GM12873 (cell line): ENCODE data around the gene GJA9.

Source experiments
- TF ChIP-seq, protein P1 (sequence below): IDR thresholded peaks from 2 replicates; pipeline ENCODE4 v1.5.1; 2012; ENCODE audit warnings: low read depth, mild to moderate bottlenecking, moderate library complexity, low read length, control low read depth; ENCODE audit not compliant: insufficient read depth; ENCODE audit errors: missing control alignments

The GJA9 gene

DNA sequence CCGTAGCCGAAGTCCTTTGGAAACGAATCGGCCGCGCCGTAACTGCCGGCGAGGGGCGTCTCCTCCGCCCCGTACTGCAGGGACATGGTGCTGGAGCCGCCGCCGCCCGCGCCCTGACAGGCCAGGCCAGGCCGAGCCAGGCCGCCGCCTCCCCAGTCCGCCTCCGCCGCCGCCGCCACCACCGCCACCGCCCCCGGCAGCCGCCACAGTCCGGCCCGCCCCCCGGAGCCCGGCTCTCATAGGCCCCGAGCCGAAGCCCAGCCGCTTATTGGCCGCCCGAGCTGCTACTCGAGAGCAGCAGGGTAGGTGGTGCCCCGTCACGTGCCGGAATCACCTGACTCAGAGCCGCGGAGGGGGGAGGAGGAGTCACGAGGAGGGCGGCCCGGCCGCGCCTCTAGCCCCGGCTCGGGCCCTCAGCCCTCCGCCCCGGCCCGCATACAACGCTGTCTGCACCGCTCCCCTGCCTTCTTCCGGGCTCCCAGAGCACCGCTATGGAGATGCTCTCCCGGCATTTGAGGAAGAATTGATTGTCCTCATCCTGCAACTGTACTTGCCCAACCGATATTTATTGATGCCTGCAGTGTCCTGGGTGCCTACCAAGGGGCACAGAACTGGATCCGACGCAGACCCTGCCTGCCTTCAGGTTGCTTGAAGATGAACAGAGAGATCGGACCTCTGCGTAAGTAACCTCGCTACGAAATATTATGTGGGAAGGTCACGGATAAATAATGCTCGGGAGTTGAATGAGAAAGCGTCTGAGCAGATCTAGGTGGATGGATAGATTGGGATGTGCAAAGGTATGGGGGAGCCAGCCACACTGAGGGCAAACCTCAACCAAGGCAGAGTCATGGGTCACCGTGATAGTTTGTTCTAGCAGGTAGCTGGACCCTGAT is 21.6 kb downstream of the GJA9 start, which contains the start of gene RRAGC:
TSS of gene RRAGC (minus strand) at position 212 of the 893 bp plus-strand sequence. CDS start at position 86, 126 bp downstream.
- TF ChIP-seq, protein P1, sequence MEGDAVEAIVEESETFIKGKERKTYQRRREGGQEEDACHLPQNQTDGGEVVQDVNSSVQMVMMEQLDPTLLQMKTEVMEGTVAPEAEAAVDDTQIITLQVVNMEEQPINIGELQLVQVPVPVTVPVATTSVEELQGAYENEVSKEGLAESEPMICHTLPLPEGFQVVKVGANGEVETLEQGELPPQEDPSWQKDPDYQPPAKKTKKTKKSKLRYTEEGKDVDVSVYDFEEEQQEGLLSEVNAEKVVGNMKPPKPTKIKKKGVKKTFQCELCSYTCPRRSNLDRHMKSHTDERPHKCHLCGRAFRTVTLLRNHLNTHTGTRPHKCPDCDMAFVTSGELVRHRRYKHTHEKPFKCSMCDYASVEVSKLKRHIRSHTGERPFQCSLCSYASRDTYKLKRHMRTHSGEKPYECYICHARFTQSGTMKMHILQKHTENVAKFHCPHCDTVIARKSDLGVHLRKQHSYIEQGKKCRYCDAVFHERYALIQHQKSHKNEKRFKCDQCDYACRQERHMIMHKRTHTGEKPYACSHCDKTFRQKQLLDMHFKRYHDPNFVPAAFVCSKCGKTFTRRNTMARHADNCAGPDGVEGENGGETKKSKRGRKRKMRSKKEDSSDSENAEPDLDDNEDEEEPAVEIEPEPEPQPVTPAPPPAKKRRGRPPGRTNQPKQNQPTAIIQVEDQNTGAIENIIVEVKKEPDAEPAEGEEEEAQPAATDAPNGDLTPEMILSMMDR: no peak

DNA sequence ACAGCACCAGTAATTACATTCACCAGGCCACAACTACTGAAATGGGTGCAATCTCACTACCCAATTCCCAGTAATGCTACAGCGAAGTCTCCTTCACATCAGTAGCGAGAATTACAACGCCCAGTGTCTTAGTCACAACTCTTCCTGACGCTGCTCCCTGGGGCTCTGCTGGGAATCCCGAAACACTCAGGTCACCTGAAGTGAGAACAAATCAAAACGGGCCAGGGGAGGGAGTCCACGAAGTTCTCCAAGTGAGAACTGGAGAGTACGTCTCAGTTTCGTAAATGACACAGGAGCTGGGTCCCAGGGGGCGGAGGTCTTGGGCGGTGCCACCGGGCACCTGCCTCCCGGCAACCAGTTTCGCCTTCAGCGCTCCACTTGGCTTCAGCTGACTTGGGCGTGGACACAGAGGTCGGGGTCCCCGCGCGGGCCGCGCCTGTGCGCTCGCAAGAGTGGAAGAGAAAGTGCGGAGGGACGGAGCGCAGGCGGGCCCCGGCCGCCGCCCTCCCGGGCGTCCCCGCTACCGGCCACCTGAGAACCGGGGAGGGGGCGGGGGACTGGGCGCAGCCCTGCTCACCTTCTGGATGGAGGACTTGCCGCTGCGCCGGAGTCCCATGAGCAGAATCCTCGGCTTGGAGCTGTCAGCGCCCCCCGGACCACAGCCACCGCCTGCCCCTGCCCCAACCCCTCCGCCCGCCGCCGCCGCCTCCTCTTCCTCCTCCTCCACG is 22.4 kb downstream of the GJA9 start:
- TF ChIP-seq, protein P1: no peak

DNA sequence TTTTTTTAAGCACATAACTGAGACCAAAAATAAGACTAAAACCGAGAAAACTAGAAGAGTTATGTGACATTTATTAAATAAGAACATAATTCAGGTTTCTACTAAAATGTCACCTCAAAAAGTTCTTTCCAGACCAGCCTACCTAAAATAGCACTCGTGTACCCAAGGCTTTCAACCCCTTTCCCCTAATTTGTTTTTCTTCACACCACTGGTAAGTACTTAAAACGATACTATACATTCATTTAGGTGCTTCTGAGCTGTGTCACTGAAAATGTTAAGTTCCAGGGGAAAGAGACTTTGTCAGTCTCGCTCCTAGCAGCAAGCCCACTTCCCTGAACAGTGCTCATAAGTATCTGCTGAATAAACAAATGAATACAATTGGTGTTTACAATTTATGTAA is 28.6 kb downstream of the GJA9 start:
- TF ChIP-seq, protein P1: no peak

DNA sequence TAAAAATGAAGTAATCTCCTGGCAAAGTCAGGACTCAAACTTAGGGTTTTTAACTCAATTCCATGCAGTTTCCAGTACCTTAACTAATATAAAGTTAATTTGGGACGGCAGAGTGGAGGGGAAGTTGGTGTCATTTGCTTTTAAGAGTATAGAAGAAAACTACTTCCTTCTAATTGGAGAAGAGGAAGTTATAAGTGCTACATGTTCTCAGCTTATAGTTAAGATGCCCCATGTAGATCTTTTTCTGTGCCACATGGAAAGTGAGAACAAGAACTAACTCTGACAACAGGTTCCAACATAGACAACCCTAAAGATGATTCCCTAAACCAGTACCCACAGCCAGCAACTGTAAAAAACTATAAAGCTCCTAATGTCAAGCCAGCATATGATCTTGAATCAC is 33.3 kb downstream of the GJA9 start:
- TF ChIP-seq, protein P1: no peak

DNA sequence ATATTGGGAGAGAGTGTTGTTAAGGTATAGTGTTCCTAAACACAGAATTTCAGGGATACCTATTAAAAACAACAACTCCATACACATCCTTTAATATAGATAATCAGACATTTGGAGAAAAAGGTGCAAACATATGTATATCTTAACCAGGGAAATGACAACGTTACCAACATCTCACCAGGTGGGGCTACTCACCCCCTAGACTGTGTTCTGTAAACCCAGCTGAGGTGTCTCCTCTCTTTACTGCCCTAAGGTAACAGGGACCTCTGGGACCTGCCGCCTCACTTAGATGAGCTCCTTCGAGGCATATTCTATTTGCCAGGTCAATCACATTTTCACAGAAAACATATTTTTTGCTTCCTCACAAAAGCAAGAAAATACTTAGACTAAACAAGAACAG is 35.2 kb downstream of the GJA9 start:
- TF ChIP-seq, protein P1: no peak

DNA sequence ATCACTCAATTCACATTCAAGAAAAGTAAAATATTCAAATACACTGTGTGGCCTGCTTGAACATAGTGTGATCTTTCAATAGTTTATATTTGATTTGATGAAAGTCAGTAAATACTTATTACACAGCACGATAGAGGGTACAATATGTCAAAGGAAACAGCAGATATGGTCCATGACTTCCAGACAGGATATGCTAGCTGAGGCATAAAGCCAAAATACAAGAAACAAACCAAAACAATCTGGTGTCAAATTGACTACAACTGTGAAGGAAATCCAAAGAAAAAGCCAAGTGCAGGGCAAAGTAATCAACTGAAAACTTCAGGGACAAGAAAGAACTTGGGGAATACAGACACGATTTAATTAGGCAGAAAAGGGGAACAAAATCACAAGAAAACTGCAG is 41.1 kb downstream of the GJA9 start:
- TF ChIP-seq, protein P1: no peak

DNA sequence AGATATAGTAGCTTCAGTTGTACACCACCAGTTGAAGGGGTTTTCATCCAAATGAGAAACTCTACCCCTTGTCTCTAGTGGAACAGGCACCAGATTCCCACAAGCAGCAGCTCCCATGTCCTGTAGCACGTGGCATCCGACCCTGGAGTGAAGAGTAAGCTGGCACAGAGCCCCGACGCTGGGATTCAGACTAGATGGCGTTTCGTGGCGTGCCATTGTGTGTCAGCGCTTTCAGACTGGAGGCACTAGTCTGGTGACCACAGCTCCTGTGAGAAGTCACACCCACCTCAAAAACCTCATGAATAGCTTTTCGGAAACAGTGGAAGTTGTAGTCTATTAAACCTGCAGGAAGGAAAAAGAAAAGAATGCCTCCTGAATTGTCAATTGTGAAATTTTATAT is 42.0 kb downstream of the GJA9 start:
- TF ChIP-seq, protein P1: no peak
